ENCODE measurements around the gene WIPF1.

Gene WIPF1

DNA sequence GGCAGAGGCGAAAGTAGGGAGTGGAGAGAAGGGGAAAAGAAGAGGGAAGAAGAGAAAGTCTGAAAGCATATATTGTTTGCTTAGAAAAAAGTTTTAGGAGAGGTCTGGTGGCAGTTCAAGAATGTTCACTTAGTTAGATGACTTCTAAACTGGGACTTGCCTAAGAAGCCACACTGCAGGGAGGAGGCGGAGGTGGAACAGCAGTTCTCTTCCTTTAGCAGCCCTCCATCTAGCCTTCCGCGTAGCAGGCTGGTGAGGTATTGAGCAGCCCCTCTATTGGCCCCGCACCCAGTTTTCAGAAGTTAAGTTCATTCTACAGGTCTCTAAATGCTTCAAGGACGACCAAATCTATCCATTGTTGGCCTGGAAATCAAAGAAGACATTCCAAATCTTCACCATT is 31.9 kb upstream of the WIPF1 start:
- TF ChIP-seq, protein P1, sequence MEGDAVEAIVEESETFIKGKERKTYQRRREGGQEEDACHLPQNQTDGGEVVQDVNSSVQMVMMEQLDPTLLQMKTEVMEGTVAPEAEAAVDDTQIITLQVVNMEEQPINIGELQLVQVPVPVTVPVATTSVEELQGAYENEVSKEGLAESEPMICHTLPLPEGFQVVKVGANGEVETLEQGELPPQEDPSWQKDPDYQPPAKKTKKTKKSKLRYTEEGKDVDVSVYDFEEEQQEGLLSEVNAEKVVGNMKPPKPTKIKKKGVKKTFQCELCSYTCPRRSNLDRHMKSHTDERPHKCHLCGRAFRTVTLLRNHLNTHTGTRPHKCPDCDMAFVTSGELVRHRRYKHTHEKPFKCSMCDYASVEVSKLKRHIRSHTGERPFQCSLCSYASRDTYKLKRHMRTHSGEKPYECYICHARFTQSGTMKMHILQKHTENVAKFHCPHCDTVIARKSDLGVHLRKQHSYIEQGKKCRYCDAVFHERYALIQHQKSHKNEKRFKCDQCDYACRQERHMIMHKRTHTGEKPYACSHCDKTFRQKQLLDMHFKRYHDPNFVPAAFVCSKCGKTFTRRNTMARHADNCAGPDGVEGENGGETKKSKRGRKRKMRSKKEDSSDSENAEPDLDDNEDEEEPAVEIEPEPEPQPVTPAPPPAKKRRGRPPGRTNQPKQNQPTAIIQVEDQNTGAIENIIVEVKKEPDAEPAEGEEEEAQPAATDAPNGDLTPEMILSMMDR (conservative IDR thresholded peaks at IDR 0.05) = no peak
- no peak overlapping the region for H3K27ac ChIP-seq

DNA sequence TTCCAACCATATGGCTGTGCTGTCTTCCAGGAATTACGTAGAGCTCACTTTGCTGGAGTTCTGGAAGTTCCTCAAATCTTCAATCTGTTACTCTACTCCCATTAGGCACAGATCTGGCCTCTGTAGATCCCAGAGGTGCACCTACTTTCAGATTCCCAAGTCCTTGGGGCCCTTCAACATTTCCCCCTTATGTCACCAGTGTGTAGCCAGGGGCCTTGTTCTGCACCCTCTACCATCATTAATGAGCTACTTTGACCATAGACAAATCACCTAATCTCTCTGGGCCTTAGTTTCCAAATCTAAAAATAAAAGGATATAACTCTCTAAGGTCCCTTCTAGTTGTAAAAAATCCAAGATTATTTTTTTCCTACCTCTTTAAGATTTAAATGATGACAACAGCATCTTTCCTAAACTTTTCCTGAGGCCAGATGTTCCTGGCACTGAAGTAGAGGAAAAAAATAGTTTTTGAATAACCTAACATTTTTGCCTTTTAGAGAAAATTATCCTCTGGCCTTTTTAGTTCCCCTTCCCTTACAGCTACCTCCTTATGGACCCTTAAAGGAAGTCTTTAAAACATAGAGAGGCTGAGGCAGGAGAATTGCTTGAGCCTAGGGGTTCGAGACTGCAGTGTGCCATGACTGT is 31.0 kb upstream of the WIPF1 start:
- TF ChIP-seq, protein P1 (conservative IDR thresholded peaks at IDR 0.05) = no peak
- no peak overlapping the region for H3K27ac ChIP-seq

DNA sequence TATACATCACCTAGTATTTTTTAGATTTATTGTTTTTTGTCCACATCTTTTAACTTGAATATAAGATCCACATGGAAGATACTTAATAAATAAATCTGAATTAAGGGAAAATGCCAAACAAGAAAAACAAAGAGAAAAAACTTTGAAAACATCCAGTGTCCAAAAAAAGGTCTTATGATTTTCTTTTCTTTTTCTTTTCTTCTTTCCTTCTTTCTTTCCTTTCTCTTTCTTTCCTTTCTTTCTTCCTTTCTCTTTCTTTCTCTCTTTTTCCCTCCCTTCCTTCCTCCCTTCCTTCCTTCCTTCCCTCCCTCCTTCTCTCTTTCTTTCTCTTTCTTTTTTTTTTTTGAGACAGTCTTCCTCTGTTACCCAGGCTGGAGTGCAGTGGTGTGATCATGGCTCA is 29.6 kb upstream of the WIPF1 start:
- H3K27ac ChIP-seq = no peak overlapping the region
- TF ChIP-seq, protein P1 (conservative IDR thresholded peaks at IDR 0.05) = no peak

DNA sequence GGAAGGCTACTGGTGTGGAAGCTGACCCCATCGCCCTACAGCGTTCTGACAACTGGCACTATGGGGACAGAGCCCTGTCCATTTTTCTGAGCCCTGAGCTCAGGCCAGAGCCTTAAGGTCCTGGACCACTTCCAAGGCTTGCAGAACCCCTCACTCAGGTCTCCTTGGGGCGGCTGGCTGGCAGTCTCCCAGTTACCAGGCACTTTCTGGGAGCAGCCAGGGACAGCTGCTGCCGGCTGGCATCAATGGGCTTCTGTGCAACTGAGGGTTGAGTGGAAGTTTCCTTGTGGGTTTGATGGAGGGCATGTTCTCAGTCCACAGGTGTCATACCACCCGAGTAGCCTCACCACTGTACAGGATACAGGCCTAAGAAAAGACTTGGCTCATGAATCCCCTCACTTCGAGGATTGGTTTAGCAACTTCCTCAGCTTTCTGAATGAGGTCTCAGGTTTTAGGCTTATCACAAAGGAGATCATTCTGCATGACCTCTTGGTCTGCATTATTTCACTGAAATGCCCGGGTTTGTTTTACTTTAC is 27.4 kb upstream of the WIPF1 start:
- TF ChIP-seq, protein P1 (conservative IDR thresholded peaks at IDR 0.05) = no peak
- no peak overlapping the region for H3K27ac ChIP-seq

DNA sequence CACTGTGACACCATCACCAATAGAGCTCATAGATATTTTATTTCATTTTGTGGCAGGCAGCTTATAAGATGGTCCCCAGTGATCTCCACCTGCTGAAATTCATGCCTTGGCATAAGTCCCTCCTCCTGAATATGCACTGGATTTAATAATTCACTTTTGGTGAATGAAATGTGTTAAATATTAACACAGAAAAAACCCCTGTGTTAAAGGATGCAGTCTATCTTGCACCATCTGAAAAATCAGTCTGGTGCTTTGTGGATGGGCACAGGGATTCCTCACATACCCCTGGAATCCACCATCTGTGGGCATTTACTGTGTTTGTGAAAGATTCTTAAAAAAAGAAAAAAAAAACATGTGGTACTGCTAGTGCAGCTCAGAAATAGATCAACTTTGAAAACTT is 26.1 kb upstream of the WIPF1 start:
- TF ChIP-seq, protein P1 (conservative IDR thresholded peaks at IDR 0.05) = no peak
- H3K27ac ChIP-seq = no peak overlapping the region

DNA sequence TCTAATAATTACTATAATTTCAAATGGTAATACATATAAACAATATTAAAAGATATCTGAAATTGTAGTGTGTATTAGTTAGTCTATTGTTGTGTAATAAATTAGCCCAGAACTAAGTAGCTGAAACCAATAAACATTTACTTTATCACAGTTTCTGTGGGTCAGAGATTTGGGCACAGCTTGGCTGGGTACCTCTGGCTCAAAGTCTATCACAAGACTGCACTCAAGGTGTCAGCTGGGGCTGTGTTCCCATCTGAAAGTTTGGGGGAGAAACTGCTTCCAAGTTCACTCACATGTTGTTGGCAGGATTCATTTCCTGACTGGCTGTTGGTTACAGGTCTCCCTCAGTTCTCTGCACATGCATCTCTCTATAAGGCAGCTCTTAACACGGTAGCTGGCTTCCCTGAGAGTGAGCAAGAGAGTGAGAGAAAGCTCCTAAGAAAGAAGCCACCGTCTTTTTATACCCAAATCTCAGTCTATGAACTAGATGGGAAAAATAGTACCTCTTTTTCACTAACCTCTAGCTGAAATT is 25.6 kb upstream of the WIPF1 start:
- H3K27ac ChIP-seq = no peak overlapping the region

DNA sequence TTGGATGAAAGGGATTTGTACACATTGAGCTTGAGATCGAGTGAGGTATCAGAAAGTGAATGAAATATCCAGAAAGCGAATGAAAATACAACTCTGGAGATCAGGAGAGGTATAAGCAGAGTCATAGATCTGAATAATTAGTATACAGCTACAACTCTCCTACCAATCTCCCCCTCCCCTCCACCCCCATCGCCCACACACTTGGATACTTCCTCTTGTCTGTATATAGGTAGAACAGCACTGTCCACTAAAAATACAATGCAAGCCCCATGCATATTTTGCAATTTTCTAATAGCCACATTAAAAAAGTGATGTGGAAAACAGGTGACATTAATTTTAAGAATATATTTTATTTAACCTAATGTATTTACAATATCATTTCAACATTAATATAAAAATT is 23.7 kb upstream of the WIPF1 start:
- H3K27ac ChIP-seq = no peak overlapping the region
- TF ChIP-seq, protein P1 (conservative IDR thresholded peaks at IDR 0.05) = no peak

More for the DNA sequence above, 25.6 kb upstream of the WIPF1 start:
- TF ChIP-seq, protein P1 (conservative IDR thresholded peaks at IDR 0.05) = no peak

Measured in VCaP (cell line).